ENCODE results near the gene WDR48.

DNA sequence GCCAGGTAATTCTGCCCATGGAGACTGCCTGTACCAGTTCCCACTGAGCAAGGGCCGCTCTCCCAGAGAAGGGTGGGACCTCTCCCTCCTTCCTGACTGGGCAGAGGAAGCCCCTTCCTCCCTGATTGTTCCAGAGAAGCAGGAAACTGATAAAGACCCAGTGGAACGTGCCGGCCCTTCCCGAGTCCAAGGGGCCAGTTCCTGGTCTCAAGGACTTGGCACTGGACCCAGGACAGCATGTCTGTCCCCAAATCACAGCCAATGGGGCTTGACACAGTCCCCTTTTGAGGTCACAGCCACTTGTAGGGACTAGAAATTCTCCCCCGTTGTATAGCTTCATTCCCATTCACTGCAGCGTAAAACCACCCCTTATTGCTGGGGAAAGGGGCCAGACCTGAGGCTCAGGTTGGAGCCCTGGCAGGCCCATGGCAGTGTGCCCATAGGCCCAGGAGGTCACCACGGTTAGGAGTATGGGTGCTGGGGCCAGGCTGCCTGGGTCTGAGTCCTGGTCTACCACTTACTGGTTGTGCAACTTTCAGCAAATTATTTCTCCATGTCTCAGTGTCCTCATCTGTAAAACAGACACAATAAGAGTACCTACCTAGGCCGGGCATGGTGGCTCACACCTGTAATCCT, 83.5 kb downstream of the WDR48 start:
- TF ChIP-seq POLR2A (IDR thresholded peaks at IDR 0.05) (no peak), POLR2AphosphoS5 (IDR thresholded peaks at IDR 0.05) (no peak)
- TF ChIP-seq, protein P1, sequence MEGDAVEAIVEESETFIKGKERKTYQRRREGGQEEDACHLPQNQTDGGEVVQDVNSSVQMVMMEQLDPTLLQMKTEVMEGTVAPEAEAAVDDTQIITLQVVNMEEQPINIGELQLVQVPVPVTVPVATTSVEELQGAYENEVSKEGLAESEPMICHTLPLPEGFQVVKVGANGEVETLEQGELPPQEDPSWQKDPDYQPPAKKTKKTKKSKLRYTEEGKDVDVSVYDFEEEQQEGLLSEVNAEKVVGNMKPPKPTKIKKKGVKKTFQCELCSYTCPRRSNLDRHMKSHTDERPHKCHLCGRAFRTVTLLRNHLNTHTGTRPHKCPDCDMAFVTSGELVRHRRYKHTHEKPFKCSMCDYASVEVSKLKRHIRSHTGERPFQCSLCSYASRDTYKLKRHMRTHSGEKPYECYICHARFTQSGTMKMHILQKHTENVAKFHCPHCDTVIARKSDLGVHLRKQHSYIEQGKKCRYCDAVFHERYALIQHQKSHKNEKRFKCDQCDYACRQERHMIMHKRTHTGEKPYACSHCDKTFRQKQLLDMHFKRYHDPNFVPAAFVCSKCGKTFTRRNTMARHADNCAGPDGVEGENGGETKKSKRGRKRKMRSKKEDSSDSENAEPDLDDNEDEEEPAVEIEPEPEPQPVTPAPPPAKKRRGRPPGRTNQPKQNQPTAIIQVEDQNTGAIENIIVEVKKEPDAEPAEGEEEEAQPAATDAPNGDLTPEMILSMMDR (IDR thresholded peaks at IDR 0.05) = no peak
